Astrocyte (in vitro differentiated cells and primary cell): ENCODE data around the gene TEX14. TPM values are rescaled to one million over a fixed set of nuclear protein-coding genes. Genes with fewer than 3 reads are reported as not detected.
A peak's percentile ranks its signal among the peaks of the same experiment; 100 is the strongest.
"Not testable (repeated sequence)": the region's sequence is repeated elsewhere in the genome, so short reads cannot be mapped to it uniquely, and the experiment has no call there.

Experiments used
- DNase-seq: peaks from one replicate; pipeline ENCODE4 v3.0.0-alpha.2; 2010; ENCODE audit warnings: low read depth
- FAIRE-seq: peaks from 2 replicates; lab custom pipeline; 2011; peaks lifted over from hg19 to GRCh38; lab: Jason Lieb, UNC
- H2AFZ ChIP-seq: 2 replicates; pipeline ENCODE4 v1.6.0; 2012; ENCODE audit warnings: low read depth, low read length, inconsistent platforms
- H3K27ac ChIP-seq: 2 replicates; pipeline ENCODE4 v1.5.1; 2011; ENCODE audit warnings: low read depth, low read length, inconsistent platforms
- H3K27me3 ChIP-seq: 2 replicates; pipeline ENCODE4 v1.6.0; 2011; ENCODE audit warnings: low read length, inconsistent platforms; ENCODE audit not compliant: insufficient read depth
- H3K36me3 ChIP-seq: 2 replicates; pipeline ENCODE4 v1.5.1; 2011; ENCODE audit warnings: low read length, inconsistent platforms; ENCODE audit not compliant: insufficient read depth
- H3K4me1 ChIP-seq: 2 replicates; pipeline ENCODE4 v1.5.1; 2011; ENCODE audit warnings: low read length, inconsistent platforms; ENCODE audit not compliant: insufficient read depth
- H3K4me2 ChIP-seq: 2 replicates; pipeline ENCODE4 v1.6.0; 2012; ENCODE audit warnings: low read length, inconsistent platforms
- H3K4me3 ChIP-seq: 2 replicates; pipeline ENCODE4 v1.5.1; 2011; ENCODE audit warnings: low read depth, mild to moderate bottlenecking, low read length, inconsistent platforms; ENCODE audit not compliant: insufficient read depth
- H3K79me2 ChIP-seq: 2 replicates; pipeline ENCODE4 v1.6.0; 2012; ENCODE audit warnings: mild to moderate bottlenecking, low read length, inconsistent platforms; ENCODE audit not compliant: insufficient read depth
- H3K9ac ChIP-seq: 2 replicates; pipeline ENCODE4 v1.6.0; 2012; ENCODE audit warnings: mild to moderate bottlenecking, low read length, inconsistent platforms
- H3K9me3 ChIP-seq: 2 replicates; pipeline ENCODE4 v1.5.1; 2012; ENCODE audit warnings: low read depth, mild to moderate bottlenecking, low read length, inconsistent platforms; ENCODE audit not compliant: insufficient read depth
- H4K20me1 ChIP-seq: 2 replicates; pipeline ENCODE4 v1.6.0; 2012; ENCODE audit warnings: low read length, inconsistent platforms; ENCODE audit not compliant: insufficient read depth
- H3K27ac Mint-ChIP-seq: one replicate; pipeline ENCODE4 v1.8.0; 2021; ENCODE audit warnings: mild to moderate bottlenecking, mixed read lengths; ENCODE audit not compliant: unreplicated experiment
- H3K27me3 Mint-ChIP-seq: one replicate; pipeline ENCODE4 v1.8.0; 2021; ENCODE audit warnings: low read depth, mixed read lengths; ENCODE audit not compliant: unreplicated experiment
- H3K36me3 Mint-ChIP-seq: one replicate; pipeline ENCODE4 v1.8.0; 2021; ENCODE audit warnings: low read depth, mixed read lengths; ENCODE audit not compliant: unreplicated experiment
- H3K4me1 Mint-ChIP-seq: one replicate; pipeline ENCODE4 v1.8.0; 2021; ENCODE audit warnings: low read depth, mixed read lengths; ENCODE audit not compliant: unreplicated experiment
- H3K4me3 Mint-ChIP-seq: one replicate; pipeline ENCODE4 v1.8.0; 2021; ENCODE audit warnings: mild to moderate bottlenecking, moderate library complexity, mixed read lengths; ENCODE audit not compliant: unreplicated experiment
- H3K9me3 Mint-ChIP-seq: one replicate; pipeline ENCODE4 v1.8.0; 2021; ENCODE audit warnings: mild to moderate bottlenecking, mixed read lengths; ENCODE audit not compliant: unreplicated experiment
- CTCF ChIP-seq: IDR thresholded peaks from 2 replicates; pipeline ENCODE4 v1.5.1; 2011; ENCODE audit warnings: low read depth, mild to moderate bottlenecking, inconsistent platforms, low read length, moderate library complexity; ENCODE audit not compliant: insufficient read depth
- EZH2 ChIP-seq: IDR thresholded peaks from 2 replicates; pipeline ENCODE4 v1.6.1; 2012; ENCODE audit warnings: mild to moderate bottlenecking, low read length, inconsistent platforms; ENCODE audit not compliant: insufficient read depth
- total RNA-seq: library from RNA; stranded (reverse); gene quantifications from 2 replicates; pipeline ENCODE4 v1.2.1, GENCODE V29; 2021

Gene TEX14
- total RNA-seq, 1 donor from 2014 or later, result 0.09 TPM

- DNase-seq (no peak), FAIRE-seq (no peak)
- no peak overlapping the region for H3K27ac ChIP-seq
- H3K9me3 ChIP-seq, result no peaks in the 10 kb centered on the region
- Mint-ChIP-seq H3K4me1 (peaks cover 7% of the 10 kb centered on the region), H3K27ac (no peak overlapping the region), H3K27me3 (peaks cover 4% of the 10 kb centered on the region), H3K4me3 (no peak overlapping the region), H3K9me3 (no peaks in the 10 kb centered on the region), H3K36me3 (no peaks in the 10 kb centered on the region)
- H3K27me3 ChIP-seq, result peaks cover 5% of the 10 kb centered on the region
- H3K9ac ChIP-seq, result no peak overlapping the region
- no peak overlapping the region for H3K4me3 ChIP-seq
- no peaks in the 10 kb centered on the region for H3K4me1 ChIP-seq
- H3K36me3 ChIP-seq, result no peaks in the 10 kb centered on the region
- H3K79me2 ChIP-seq, result no peaks in the 10 kb centered on the region
- H3K4me2 ChIP-seq, result no peak overlapping the region
- H2AFZ ChIP-seq, result no peak overlapping the region
- no peak for TF ChIP-seq CTCF
- TF ChIP-seq EZH2, result no peak
- no peaks in the 10 kb centered on the region for H4K20me1 ChIP-seq
Measured at GRCh38 chr17:58660621-58661020, 31.2 kb downstream of the TEX14 start.

- FAIRE-seq, H3K9me3 ChIP-seq, H3K4me1 ChIP-seq, H3K27ac Mint-ChIP-seq, H3K27ac ChIP-seq, H3K4me1 Mint-ChIP-seq, H3K27me3 Mint-ChIP-seq, H3K27me3 ChIP-seq, H3K9me3 Mint-ChIP-seq, H3K36me3 Mint-ChIP-seq, H3K36me3 ChIP-seq, H4K20me1 ChIP-seq, DNase-seq, H3K79me2 ChIP-seq: not testable (repeated sequence)
- peak overlapping the region; percentile 85 for H3K4me2 ChIP-seq
- peak overlapping the region; percentile 78 for H3K4me3 Mint-ChIP-seq
- H3K4me3 ChIP-seq, result peak overlapping the region; percentile 54
- H3K9ac ChIP-seq, result peak overlapping the region; percentile 96
- peak overlapping the region; percentile 79 for H2AFZ ChIP-seq
Measured at GRCh38 chr17:58659714-58660084, 32.1 kb downstream of the TEX14 start.

- Histone ChIP-seq H3K9ac (peak overlapping the region; percentile 96), H3K4me3 (peak overlapping the region; percentile 54), H3K27me3 (peaks cover 5% of the 10 kb centered on the region), H4K20me1 (no peaks in the 10 kb centered on the region), H3K9me3 (no peaks in the 10 kb centered on the region), H3K4me1 (no peaks in the 10 kb centered on the region), H3K36me3 (no peaks in the 10 kb centered on the region), H2AFZ (peak overlapping the region; percentile 79), H3K4me2 (peak overlapping the region; percentile 85), H3K79me2 (no peaks in the 10 kb centered on the region), H3K27ac (peak overlapping the region; percentile 100)
- peaks cover 4% of the 10 kb centered on the region for H3K27me3 Mint-ChIP-seq
- peak overlapping the region; percentile 78 for H3K4me3 Mint-ChIP-seq
- no peak for TF ChIP-seq EZH2
- no peak for TF ChIP-seq CTCF
- H3K9me3 Mint-ChIP-seq, result no peaks in the 10 kb centered on the region
- peaks cover 7% of the 10 kb centered on the region for H3K4me1 Mint-ChIP-seq
- H3K36me3 Mint-ChIP-seq, result no peaks in the 10 kb centered on the region
- DNase-seq (peak; percentile 100), FAIRE-seq (no peak)
- peak overlapping the region; percentile 100 for H3K27ac Mint-ChIP-seq
Measured at GRCh38 chr17:58658804-58659713, 32.8 kb downstream of the TEX14 start.

GRCh38 chr17:58657962-58658803 is 33.7 kb downstream of the TEX14 start:
- H3K4me1 ChIP-seq, H3K36me3 Mint-ChIP-seq, H3K9me3 Mint-ChIP-seq, H2AFZ ChIP-seq, H3K9me3 ChIP-seq, H3K9ac ChIP-seq, H3K36me3 ChIP-seq, H3K27ac ChIP-seq, H4K20me1 ChIP-seq, FAIRE-seq, H3K27me3 ChIP-seq, H3K4me3 ChIP-seq, H3K4me1 Mint-ChIP-seq, H3K79me2 ChIP-seq, H3K27me3 Mint-ChIP-seq, DNase-seq, H3K4me2 ChIP-seq: not testable (repeated sequence)
- H3K4me3 Mint-ChIP-seq, result peak overlapping the region; percentile 2
- H3K27ac Mint-ChIP-seq, result peak overlapping the region; percentile 100
